Hippocampal formation (tissue), 2 donors: ENCODE data around the gene TMEM229B.

Source experiments
- DNase-seq, 2 donors: peaks; one replicate each; lab custom pipeline; 2025; lab: John Stamatoyannopoulos, UW

TMEM229B gene

GRCh38 chr14:67487332-67487731, 1.2 kb downstream of the TMEM229B start:
- DNase-seq: no peak

GRCh38 chr14:67486890-67487289, 1.6 kb downstream of the TMEM229B start:
- no peak for DNase-seq

GRCh38 chr14:67485501-67486095, 2.9 kb downstream of the TMEM229B start:
- no peak for DNase-seq

- DNase-seq: no peak
Observed at GRCh38 chr14:67483579-67484285, 4.8 kb downstream of the TMEM229B start.

- no peak for DNase-seq
Observed at GRCh38 chr14:67482231-67483164, 6.0 kb downstream of the TMEM229B start.

- DNase-seq: no peak
Observed at GRCh38 chr14:67480011-67480410, 8.5 kb downstream of the TMEM229B start.

- DNase-seq: no peak
Observed at GRCh38 chr14:67478800-67479084, 9.8 kb downstream of the TMEM229B start.

- no peak for DNase-seq
Observed at GRCh38 chr14:67477926-67478799, 10.4 kb downstream of the TMEM229B start.

- DNase-seq: no peak
Observed at GRCh38 chr14:67474366-67474765, 14.2 kb downstream of the TMEM229B start.

GRCh38 chr14:67473290-67474082, 15.0 kb downstream of the TMEM229B start:
- no peak for DNase-seq

GRCh38 chr14:67472726-67473125, 15.8 kb downstream of the TMEM229B start:
- no peak for DNase-seq

GRCh38 chr14:67469954-67470353, 18.6 kb downstream of the TMEM229B start:
- DNase-seq: no peak

- no peak for DNase-seq
Observed at GRCh38 chr14:67468378-67468730, 20.2 kb downstream of the TMEM229B start.

GRCh38 chr14:67467134-67467533, 21.4 kb downstream of the TMEM229B start:
- DNase-seq: no peak

GRCh38 chr14:67464879-67465278, 23.6 kb downstream of the TMEM229B start:
- DNase-seq: no peak

- DNase-seq: no peak
Observed at GRCh38 chr14:67464377-67464776, 24.1 kb downstream of the TMEM229B start.

GRCh38 chr14:67463900-67464299, 24.6 kb downstream of the TMEM229B start:
- no peak for DNase-seq

- DNase-seq: no peak
Observed at GRCh38 chr14:67461996-67462395, 26.5 kb downstream of the TMEM229B start.

- DNase-seq: no peak
Observed at GRCh38 chr14:67461341-67461985, 27.1 kb downstream of the TMEM229B start.

GRCh38 chr14:67459336-67459735, 29.2 kb downstream of the TMEM229B start:
- no peak for DNase-seq

- no peak for DNase-seq
Observed at GRCh38 chr14:67457782-67458181, 30.7 kb downstream of the TMEM229B start.
